Measurements from ENCODE around the gene LSAMP.

GRCh38 chr3:116186049-116186448 lies 259.2 kb downstream of the LSAMP start:
- TF ChIP-seq CTCF (IDR thresholded peaks at IDR 0.05; ENCODE audit: insufficient read depth, low read depth, low read length) (no peak), EZH2 (IDR thresholded peaks at IDR 0.05; ENCODE audit: insufficient read depth, low read length) (no peak)

All from astrocyte (in vitro differentiated cells and primary cell).